ENCODE results near the gene USF2.
A peak's percentile ranks its signal among the peaks of the same experiment; 100 is the strongest.

- TF ChIP-seq CTCF (conservative IDR thresholded peaks at IDR 0.05), result no peak
- 0 out of 2 replicates have a peak, but pooled peaks have one; percentile 61 for TF ChIP-seq ZFX (IDR thresholded peaks at IDR 0.05)
Observed at GRCh38 chr19:35248310-35249145, 20.2 kb upstream of the USF2 start, which contains the start of gene LSR.
